Mesothelial cell of epicardium (in vitro differentiated cells): ENCODE results near the gene FITM2. TPM values are rescaled to one million over a fixed set of nuclear protein-coding genes. Genes with fewer than 3 reads are reported as not detected.

ENCODE experiments used
- DNase-seq, 2 experiments: peaks; one replicate each; pipeline ENCODE4 v3.0.0; 2021; ENCODE audit warnings: low spot score in 2 of 2; ENCODE audit not compliant: unreplicated experiment in 2 of 2
- H3K27ac Mint-ChIP-seq: 2 replicates; pipeline ENCODE4 v1.8.0; 2021; ENCODE audit warnings: mixed read lengths
- H3K27me3 Mint-ChIP-seq: 2 replicates; pipeline ENCODE4 v1.8.0; 2021; ENCODE audit warnings: low read depth, mixed read lengths
- H3K36me3 Mint-ChIP-seq: 2 replicates; pipeline ENCODE4 v1.8.0; 2021; ENCODE audit warnings: mixed read lengths
- H3K4me1 Mint-ChIP-seq: 2 replicates; pipeline ENCODE4 v1.8.0; 2021; ENCODE audit warnings: mixed read lengths
- H3K4me3 Mint-ChIP-seq: 2 replicates; pipeline ENCODE4 v1.8.0; 2021; ENCODE audit warnings: mild to moderate bottlenecking, moderate library complexity, mixed read lengths
- H3K9me3 Mint-ChIP-seq: 2 replicates; pipeline ENCODE4 v1.8.0; 2021; ENCODE audit warnings: mixed read lengths
- total RNA-seq: library from RNA; stranded (reverse); gene quantifications from 3 replicates; pipeline ENCODE4 v1.2.1, GENCODE V29; 2021
- TF ChIP-seq, protein P1 (sequence below): fragments of 200-600 bp; sonication (generic); IDR thresholded peaks from one replicate; pipeline ENCODE4 v1.5.0; 2021; ENCODE audit warnings: antibody characterized with exemption; ENCODE audit not compliant: unreplicated experiment

FITM2 gene
- total RNA-seq, 1 donor from 2014 or later: 4.2 TPM

DNA sequence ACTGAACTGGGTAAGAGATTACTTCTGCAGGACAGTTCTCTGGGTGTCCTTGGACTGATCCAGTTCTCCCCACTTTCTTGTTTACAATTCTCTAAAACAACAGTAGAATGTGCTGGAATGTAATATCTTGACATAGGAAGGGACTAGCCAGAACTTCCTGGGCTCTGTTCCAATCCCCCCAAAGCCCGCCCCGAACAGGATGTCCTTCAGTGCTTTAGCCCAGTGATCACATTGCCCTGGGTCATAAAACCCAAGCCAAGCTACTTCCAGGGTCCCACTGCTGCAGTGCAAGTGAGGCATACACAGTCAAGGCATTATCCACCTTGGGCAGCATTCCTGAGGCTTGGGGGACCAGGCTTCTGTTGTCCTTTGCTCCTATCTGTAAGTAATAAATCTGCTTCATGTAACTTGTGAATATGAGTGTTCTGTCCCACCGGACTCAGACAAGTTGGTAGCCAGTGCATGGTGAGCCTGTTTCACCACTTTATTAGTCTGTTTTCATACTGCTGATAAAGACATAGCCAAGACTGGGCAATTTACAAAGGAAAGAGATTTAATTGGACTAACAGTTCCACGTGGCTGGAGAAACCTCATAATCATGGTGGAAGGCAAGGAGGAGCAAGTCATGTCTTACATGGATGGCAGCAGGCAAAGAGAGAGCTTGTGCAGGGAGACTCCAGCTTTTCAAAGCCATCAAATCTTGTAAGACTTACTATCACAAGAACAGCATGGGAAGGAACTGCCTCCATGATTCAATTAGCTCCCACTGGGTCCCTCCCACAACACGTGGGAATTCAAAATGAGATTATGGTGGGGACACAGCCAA is 23.5 kb downstream of the FITM2 start:
- TF ChIP-seq, protein P1, sequence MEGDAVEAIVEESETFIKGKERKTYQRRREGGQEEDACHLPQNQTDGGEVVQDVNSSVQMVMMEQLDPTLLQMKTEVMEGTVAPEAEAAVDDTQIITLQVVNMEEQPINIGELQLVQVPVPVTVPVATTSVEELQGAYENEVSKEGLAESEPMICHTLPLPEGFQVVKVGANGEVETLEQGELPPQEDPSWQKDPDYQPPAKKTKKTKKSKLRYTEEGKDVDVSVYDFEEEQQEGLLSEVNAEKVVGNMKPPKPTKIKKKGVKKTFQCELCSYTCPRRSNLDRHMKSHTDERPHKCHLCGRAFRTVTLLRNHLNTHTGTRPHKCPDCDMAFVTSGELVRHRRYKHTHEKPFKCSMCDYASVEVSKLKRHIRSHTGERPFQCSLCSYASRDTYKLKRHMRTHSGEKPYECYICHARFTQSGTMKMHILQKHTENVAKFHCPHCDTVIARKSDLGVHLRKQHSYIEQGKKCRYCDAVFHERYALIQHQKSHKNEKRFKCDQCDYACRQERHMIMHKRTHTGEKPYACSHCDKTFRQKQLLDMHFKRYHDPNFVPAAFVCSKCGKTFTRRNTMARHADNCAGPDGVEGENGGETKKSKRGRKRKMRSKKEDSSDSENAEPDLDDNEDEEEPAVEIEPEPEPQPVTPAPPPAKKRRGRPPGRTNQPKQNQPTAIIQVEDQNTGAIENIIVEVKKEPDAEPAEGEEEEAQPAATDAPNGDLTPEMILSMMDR: no peak
- DNase-seq: no peak
- Mint-ChIP-seq H3K27me3 (peaks cover 5% of the 10 kb centered on the region), H3K9me3 (peaks cover 11% of the 10 kb centered on the region), H3K4me3 (no peak overlapping the region), H3K4me1 (no peaks in the 10 kb centered on the region), H3K36me3 (no peaks in the 10 kb centered on the region), H3K27ac (no peak overlapping the region)

DNA sequence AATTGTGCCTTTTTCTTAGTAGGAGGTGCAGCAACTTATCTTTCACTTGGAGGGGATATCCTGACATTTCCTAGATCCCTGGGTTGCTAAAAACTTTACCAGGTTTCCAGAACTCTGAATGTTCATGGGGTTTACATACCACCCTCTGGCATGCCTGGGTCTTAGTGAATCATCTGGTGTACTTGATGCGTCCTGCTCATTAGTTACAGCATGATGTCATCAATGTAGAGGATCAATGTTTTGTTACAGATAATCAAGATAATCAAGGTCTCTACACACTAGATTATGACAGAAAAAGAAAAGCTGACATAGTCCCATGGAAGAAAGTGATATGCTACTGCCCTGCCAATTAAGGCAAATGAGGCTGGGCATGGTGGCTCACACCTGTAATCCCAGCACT is 27.0 kb downstream of the FITM2 start:
- DNase-seq: no peak
- H3K27ac Mint-ChIP-seq: no peak overlapping the region
- TF ChIP-seq, protein P1: no peak
- peaks cover 11% of the 10 kb centered on the region for H3K9me3 Mint-ChIP-seq
- H3K4me3 Mint-ChIP-seq: no peak overlapping the region
- H3K4me1 Mint-ChIP-seq: no peaks in the 10 kb centered on the region
- H3K27me3 Mint-ChIP-seq: peaks cover 6% of the 10 kb centered on the region
- H3K36me3 Mint-ChIP-seq: no peaks in the 10 kb centered on the region

DNA sequence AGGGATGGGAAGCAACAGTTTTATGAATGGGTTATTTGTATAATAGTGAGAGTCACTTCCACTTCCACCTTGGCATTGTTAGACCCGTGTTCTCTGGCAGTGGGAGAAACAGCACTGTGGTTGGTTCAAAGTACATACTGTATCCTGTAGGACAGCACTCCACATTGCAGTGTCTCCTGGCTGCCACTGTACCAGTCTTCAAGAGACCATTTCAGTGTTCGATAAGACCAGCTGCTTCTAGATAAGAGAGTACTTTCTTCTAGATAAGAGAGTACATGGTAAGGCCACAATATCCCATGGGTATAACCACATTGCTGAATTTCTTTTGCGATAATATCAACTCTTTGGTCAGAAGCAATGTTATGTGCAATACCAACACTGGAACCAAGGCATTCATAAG is 28.8 kb downstream of the FITM2 start:
- Mint-ChIP-seq H3K9me3 (peaks cover 7% of the 10 kb centered on the region), H3K4me1 (no peaks in the 10 kb centered on the region), H3K36me3 (no peaks in the 10 kb centered on the region), H3K27ac (no peak overlapping the region), H3K27me3 (peaks cover 6% of the 10 kb centered on the region), H3K4me3 (no peak overlapping the region)
- DNase-seq: no peak
- TF ChIP-seq, protein P1: no peak

DNA sequence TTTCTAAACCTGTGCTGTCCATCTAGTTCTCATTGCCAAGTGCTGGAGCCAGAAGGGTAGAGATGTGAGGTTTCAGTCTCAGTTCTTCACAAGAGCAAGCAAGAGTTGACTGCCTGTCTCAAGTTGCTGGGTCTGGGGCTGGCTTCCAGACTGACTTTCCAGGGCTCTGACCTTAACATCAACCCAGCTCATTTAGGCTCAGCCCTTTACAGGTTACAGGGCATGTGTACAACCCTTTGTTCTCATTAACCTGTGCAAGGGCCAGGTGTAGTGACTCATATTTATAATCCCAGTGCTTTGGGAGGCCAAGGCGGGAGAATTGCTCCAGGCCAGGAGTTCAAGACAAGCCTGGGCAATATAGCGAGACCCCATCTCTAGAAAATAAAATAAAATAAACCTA is 30.6 kb downstream of the FITM2 start:
- H3K27me3 Mint-ChIP-seq: peaks cover 1% of the 10 kb centered on the region
- no peak overlapping the region for H3K27ac Mint-ChIP-seq
- no peaks in the 10 kb centered on the region for H3K4me1 Mint-ChIP-seq
- H3K36me3 Mint-ChIP-seq: no peaks in the 10 kb centered on the region
- TF ChIP-seq, protein P1: no peak
- no peaks in the 10 kb centered on the region for H3K9me3 Mint-ChIP-seq
- H3K4me3 Mint-ChIP-seq: no peak overlapping the region
- no peak for DNase-seq

DNA sequence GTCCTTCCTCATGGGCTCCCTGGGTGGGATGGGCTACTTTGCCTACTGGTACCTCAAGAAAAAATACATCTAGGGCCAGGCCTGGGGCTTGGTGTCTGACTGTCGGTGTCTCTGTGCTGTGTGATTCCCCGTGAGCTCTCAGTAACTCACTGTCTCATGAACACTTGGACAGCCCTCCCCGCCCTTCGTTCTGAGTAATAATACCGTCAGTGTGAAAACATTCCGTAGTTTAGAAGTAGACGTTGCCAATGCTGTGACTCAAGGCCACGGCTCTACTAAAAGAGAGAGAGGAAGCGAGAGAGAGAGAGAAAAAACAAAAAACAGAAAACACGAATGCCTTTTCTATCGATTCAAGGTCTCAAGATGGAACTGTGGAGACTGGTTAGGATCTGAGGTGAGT is 31.8 kb downstream of the FITM2 start:
- TF ChIP-seq, protein P1: no peak
- no peaks in the 10 kb centered on the region for H3K36me3 Mint-ChIP-seq
- no peak for DNase-seq
- H3K27me3 Mint-ChIP-seq: peaks cover 1% of the 10 kb centered on the region
- no peaks in the 10 kb centered on the region for H3K9me3 Mint-ChIP-seq
- no peaks in the 10 kb centered on the region for H3K4me1 Mint-ChIP-seq
- no peak overlapping the region for H3K4me3 Mint-ChIP-seq
- H3K27ac Mint-ChIP-seq: no peak overlapping the region
